Neural cell (in vitro differentiated cells): Measurements from ENCODE around the gene UBE2E1. TPM values are rescaled to one million over a fixed set of nuclear protein-coding genes. Genes with fewer than 3 reads are reported as not detected.

Experiments
- H2AFZ ChIP-seq: fragments of 200-600, 300-800 bp; sonication (generic), shearing (Covaris generic); 2 replicates; pipeline ENCODE4 v1.6.0; 2014; ENCODE audit warnings: low read depth, mild to moderate bottlenecking, antibody characterized with exemption, low read length, moderate library complexity
- H3F3A ChIP-seq: fragments of 200-600 bp; shearing (Covaris generic); 2 replicates; pipeline ENCODE4 v1.6.1; 2016; ENCODE audit warnings: mild to moderate bottlenecking, moderate library complexity, mixed read lengths, antibody characterized with exemption, low read length; ENCODE audit not compliant: insufficient read depth, poor library complexity, severe bottlenecking
- H3K27ac ChIP-seq: fragments of 200-600, 300-800 bp; sonication (generic), shearing (Covaris generic); 2 replicates; pipeline ENCODE4 v1.5.1; 2014; ENCODE audit warnings: mild to moderate bottlenecking, low read length, moderate library complexity
- H3K27me3 ChIP-seq: fragments of 300-800, 200-600 bp; sonication (generic), shearing (Covaris generic); 2 replicates; pipeline ENCODE4 v1.6.0; 2014; ENCODE audit warnings: mild to moderate bottlenecking, low read depth, low read length, moderate library complexity; ENCODE audit not compliant: insufficient read depth
- H3K36me3 ChIP-seq: fragments of 300-800, 200-600 bp; sonication (generic), shearing (Covaris generic); 2 replicates; pipeline ENCODE4 v1.5.1; 2014; ENCODE audit warnings: mild to moderate bottlenecking, antibody characterized with exemption, low read length, moderate library complexity; ENCODE audit not compliant: insufficient read depth
- H3K4me2 ChIP-seq: fragments of 300-800, 200-600 bp; sonication (generic), shearing (Covaris generic); 2 replicates; pipeline ENCODE4 v1.6.0; 2014; ENCODE audit warnings: mild to moderate bottlenecking, low read length
- H3K4me3 ChIP-seq: fragments of 300-800, 200-600 bp; sonication (generic), shearing (Covaris generic); 2 replicates; pipeline ENCODE4 v1.5.1; 2014; ENCODE audit warnings: mild to moderate bottlenecking, low read length, moderate library complexity
- H3K79me2 ChIP-seq: fragments of 200-600 bp; shearing (Covaris generic); replicated peaks from 2 replicates; pipeline ENCODE4 v1.6.0; 2014; ENCODE audit warnings: mild to moderate bottlenecking, low read length, moderate library complexity; ENCODE audit not compliant: insufficient read depth
- H3K9ac ChIP-seq: fragments of 300-800, 200-600 bp; sonication (generic), shearing (Covaris generic); 2 replicates; pipeline ENCODE4 v1.6.1; 2016; ENCODE audit warnings: mild to moderate bottlenecking, low read length, mixed read lengths
- H3K9me2 ChIP-seq: fragments of 200-600 bp; shearing (Covaris generic); 2 replicates; pipeline ENCODE4 v1.6.1; 2016; ENCODE audit warnings: mild to moderate bottlenecking, low read length, mixed read lengths; ENCODE audit not compliant: insufficient read depth
- H3K9me3 ChIP-seq: fragments of 200-600, 300-800 bp; sonication (generic), shearing (Covaris generic); 2 replicates; pipeline ENCODE4 v1.6.1; 2016; ENCODE audit warnings: mild to moderate bottlenecking, mixed run types, low read length, moderate library complexity, mixed read lengths
- H4K20me1 ChIP-seq: fragments of 200-600 bp; shearing (Covaris generic); 2 replicates; pipeline ENCODE4 v1.6.1; 2016; ENCODE audit warnings: mild to moderate bottlenecking, mixed run types; ENCODE audit not compliant: insufficient read depth
- CTCF ChIP-seq: fragments of 450-650 bp; IDR thresholded peaks from 2 replicates; pipeline ENCODE4 v1.5.1; 2014; ENCODE audit warnings: antibody characterized with exemption, mild to moderate bottlenecking, moderate library complexity; ENCODE audit not compliant: poor library complexity, severe bottlenecking
- EP300 ChIP-seq: fragments of 450-650 bp; conservative IDR thresholded peaks from 2 replicates; pipeline ENCODE4 v1.6.1; 2014; ENCODE audit warnings: antibody characterized with exemption, mild to moderate bottlenecking, moderate library complexity; ENCODE audit not compliant: poor library complexity, severe bottlenecking
- EZH2 ChIP-seq: fragments of 200-600, 300-800 bp; shearing (Covaris generic), sonication (generic); IDR thresholded peaks from 2 replicates; pipeline ENCODE4 v1.6.1; 2014; ENCODE audit warnings: antibody characterized with exemption, low read length, borderline replicate concordance, mild to moderate bottlenecking; ENCODE audit not compliant: insufficient read depth, poor library complexity, severe bottlenecking
- MXI1 ChIP-seq: fragments of 450-650 bp; conservative IDR thresholded peaks from 2 replicates; pipeline ENCODE4 v1.6.1; 2014; ENCODE audit warnings: antibody characterized with exemption, mild to moderate bottlenecking; ENCODE audit not compliant: poor library complexity, severe bottlenecking
- POLR2AphosphoS5 ChIP-seq: IDR thresholded peaks from 2 replicates; pipeline ENCODE4 v1.6.1; 2012
- RAD21 ChIP-seq: fragments of 450-650 bp; conservative IDR thresholded peaks from 2 replicates; pipeline ENCODE4 v1.6.1; 2014; ENCODE audit warnings: antibody characterized with exemption, mild to moderate bottlenecking, moderate library complexity
- REST ChIP-seq: IDR thresholded peaks from 2 replicates; pipeline ENCODE4 v1.6.1; 2012; ENCODE audit warnings: borderline replicate concordance
- SMC3 ChIP-seq: fragments of 450-650 bp; conservative IDR thresholded peaks from 2 replicates; pipeline ENCODE4 v1.6.1; 2014; ENCODE audit warnings: antibody characterized with exemption, mild to moderate bottlenecking, moderate library complexity; ENCODE audit not compliant: poor library complexity
- TAF1 ChIP-seq: IDR thresholded peaks from 2 replicates; pipeline ENCODE4 v1.6.1; 2012; ENCODE audit warnings: low read depth
- polyA plus RNA-seq: library from polyadenylated mRNA; depleted of rRNA; stranded (reverse); fragments of >200 nt; gene quantifications from 2 replicates; pipeline ENCODE4 v1.2.3, GENCODE V29; 2014

Gene UBE2E1
- polyA plus RNA-seq, 1 donor from 2014 or later: 157 TPM

GRCh38 chr3:23760871-23761373 is 44.8 kb upstream of the UBE2E1 start:
- Histone ChIP-seq H3K36me3 (no peaks in the 10 kb centered on the region), H3K9me2 (no peaks in the 10 kb centered on the region), H2AFZ (no peak overlapping the region), H4K20me1 (no peaks in the 10 kb centered on the region), H3F3A (no peaks in the 10 kb centered on the region), H3K79me2 (no peaks in the 10 kb centered on the region), H3K27ac (no peak overlapping the region), H3K27me3 (no peaks in the 10 kb centered on the region), H3K9ac (no peak overlapping the region), H3K9me3 (no peaks in the 10 kb centered on the region), H3K4me2 (no peak overlapping the region), H3K4me3 (no peak overlapping the region)
- TF ChIP-seq POLR2AphosphoS5: no peak
- TF ChIP-seq EP300: no peak
- TF ChIP-seq REST: no peak
- TF ChIP-seq TAF1: no peak
- no peak for TF ChIP-seq MXI1
- no peak for TF ChIP-seq EZH2
- TF ChIP-seq RAD21: no peak
- no peak for TF ChIP-seq CTCF
- TF ChIP-seq SMC3: no peak

GRCh38 chr3:23761440-23761896 is 44.3 kb upstream of the UBE2E1 start:
- Histone ChIP-seq H3K9me2 (no peaks in the 10 kb centered on the region), H3K4me2 (no peak overlapping the region), H3F3A (no peaks in the 10 kb centered on the region), H3K36me3 (no peaks in the 10 kb centered on the region), H3K4me3 (no peak overlapping the region), H2AFZ (no peak overlapping the region), H3K9ac (no peak overlapping the region), H3K9me3 (no peaks in the 10 kb centered on the region), H3K27ac (no peak overlapping the region), H3K27me3 (no peaks in the 10 kb centered on the region), H3K79me2 (no peaks in the 10 kb centered on the region), H4K20me1 (no peaks in the 10 kb centered on the region)
- TF ChIP-seq CTCF: no peak
- no peak for TF ChIP-seq POLR2AphosphoS5
- no peak for TF ChIP-seq TAF1
- no peak for TF ChIP-seq EZH2
- TF ChIP-seq EP300: no peak
